Stomach (tissue), 4 donors: ENCODE results near the gene C18orf63.

Source experiments
- EP300 ChIP-seq: sonication (generic); formaldehyde crosslinking; IDR thresholded peaks from one replicate; pipeline ENCODE4 v1.6.1; 2017; ENCODE audit warnings: antibody characterized with exemption
- POLR2A ChIP-seq, 4 donors: fragments of 450-650 bp; IDR thresholded peaks; one replicate each; pipeline ENCODE4 v1.6.1; 2016; ENCODE audit warnings: antibody characterized with exemption in 4 of 4, control low read depth in 2 of 4, mild to moderate bottlenecking in 1 of 4, moderate library complexity in 1 of 4
- POLR2AphosphoS5 ChIP-seq, 3 donors: sonication (generic); formaldehyde crosslinking; IDR thresholded peaks; one replicate each; pipeline ENCODE4 v1.6.1; 2016; ENCODE audit warnings: antibody characterized with exemption in 3 of 3
- TF ChIP-seq, protein P1 (sequence below), 7 experiments: fragments of 450-650 bp in 4 of 7; fragments of 200-600 bp in 3 of 7; sonication (generic) in 3 of 7; IDR thresholded peaks; one replicate each; pipeline ENCODE4 v1.5.1; 2016 to 2019; ENCODE audit warnings: antibody characterized with exemption in 7 of 7, control low read depth in 2 of 7, mild to moderate bottlenecking in 1 of 7

DNA sequence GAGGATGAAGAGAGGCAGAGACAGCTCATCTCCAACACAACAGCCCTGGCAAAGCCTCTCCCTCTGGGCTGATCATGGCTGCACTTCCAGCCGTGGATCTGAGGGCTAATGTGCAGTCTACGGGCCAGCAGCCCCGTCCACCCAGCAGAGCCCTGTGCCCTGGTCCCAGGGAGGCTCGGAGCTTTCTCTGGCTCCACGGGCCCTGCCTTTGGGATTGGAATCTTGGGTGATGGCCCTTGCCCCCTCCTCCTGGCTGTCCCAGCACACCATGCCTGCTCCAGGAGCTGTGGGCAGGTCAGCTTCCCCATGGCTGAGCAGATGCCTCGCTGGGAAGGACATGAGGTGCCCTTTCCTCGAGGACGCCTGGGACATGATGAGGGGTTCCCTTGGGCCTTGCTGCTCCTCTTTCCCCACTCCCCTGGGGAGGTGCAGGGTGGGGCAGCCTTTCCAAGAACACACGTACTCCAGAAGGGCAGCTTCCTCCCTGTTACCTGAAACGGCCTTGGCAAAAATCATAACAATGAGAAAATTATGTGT, 66.9 kb downstream of the C18orf63 start:
- TF ChIP-seq, protein P1, sequence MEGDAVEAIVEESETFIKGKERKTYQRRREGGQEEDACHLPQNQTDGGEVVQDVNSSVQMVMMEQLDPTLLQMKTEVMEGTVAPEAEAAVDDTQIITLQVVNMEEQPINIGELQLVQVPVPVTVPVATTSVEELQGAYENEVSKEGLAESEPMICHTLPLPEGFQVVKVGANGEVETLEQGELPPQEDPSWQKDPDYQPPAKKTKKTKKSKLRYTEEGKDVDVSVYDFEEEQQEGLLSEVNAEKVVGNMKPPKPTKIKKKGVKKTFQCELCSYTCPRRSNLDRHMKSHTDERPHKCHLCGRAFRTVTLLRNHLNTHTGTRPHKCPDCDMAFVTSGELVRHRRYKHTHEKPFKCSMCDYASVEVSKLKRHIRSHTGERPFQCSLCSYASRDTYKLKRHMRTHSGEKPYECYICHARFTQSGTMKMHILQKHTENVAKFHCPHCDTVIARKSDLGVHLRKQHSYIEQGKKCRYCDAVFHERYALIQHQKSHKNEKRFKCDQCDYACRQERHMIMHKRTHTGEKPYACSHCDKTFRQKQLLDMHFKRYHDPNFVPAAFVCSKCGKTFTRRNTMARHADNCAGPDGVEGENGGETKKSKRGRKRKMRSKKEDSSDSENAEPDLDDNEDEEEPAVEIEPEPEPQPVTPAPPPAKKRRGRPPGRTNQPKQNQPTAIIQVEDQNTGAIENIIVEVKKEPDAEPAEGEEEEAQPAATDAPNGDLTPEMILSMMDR (IDR thresholded peaks at IDR 0.05): no peak
- TF ChIP-seq POLR2AphosphoS5 (IDR thresholded peaks at IDR 0.05) (no peak), EP300 (no peak), POLR2A (IDR thresholded peaks at IDR 0.05) (no peak)
